HUES64 (cell line): ENCODE results near the gene ZNF484.
"Not testable (repeated sequence)": the region's sequence is repeated elsewhere in the genome, so short reads cannot be mapped to it uniquely, and the experiment has no call there.

ENCODE experiments used
- H3K27ac ChIP-seq: 2 replicates; pipeline ENCODE4 v1.7.0; 2013; ENCODE audit warnings: low read depth, low read length, inconsistent platforms
- H3K27me3 ChIP-seq: 2 replicates; pipeline ENCODE4 v1.6.1; 2013; ENCODE audit warnings: mild to moderate bottlenecking, low read length; ENCODE audit not compliant: insufficient read depth
- H3K36me3 ChIP-seq: 2 replicates; pipeline ENCODE4 v1.6.1; 2013; ENCODE audit warnings: mild to moderate bottlenecking, low read length; ENCODE audit not compliant: insufficient read depth
- H3K4me1 ChIP-seq: 2 replicates; pipeline ENCODE4 v1.6.1; 2013; ENCODE audit warnings: mild to moderate bottlenecking, low read length, moderate library complexity; ENCODE audit not compliant: insufficient read depth
- H3K4me3 ChIP-seq: 2 replicates; pipeline ENCODE4 v1.5.1; 2013; ENCODE audit warnings: mild to moderate bottlenecking, low read length, moderate library complexity
- H3K9ac ChIP-seq: 2 replicates; pipeline ENCODE4 v1.6.1; 2013; ENCODE audit warnings: mild to moderate bottlenecking, low read depth, low read length
- H3K9me3 ChIP-seq: 2 replicates; pipeline ENCODE4 v1.6.1; 2013; ENCODE audit warnings: low read depth, low read length; ENCODE audit not compliant: insufficient read depth
- WGBS: fragments of 150-250, 120-280 bp; methylation state at CpG from one replicate; pipeline ENCODE4 v1.1.7; 2013; ENCODE audit warnings: missing lambda C conversion rate; 5-methylcytosine and 5-hydroxymethylcytosine counted together

ZNF484 gene

GRCh38 chr9:92892276-92892675 lies 14.4 kb upstream of the ZNF484 start:
- not testable (repeated sequence) for H3K9me3 ChIP-seq, H3K9ac ChIP-seq, H3K27ac ChIP-seq, H3K36me3 ChIP-seq, H3K4me3 ChIP-seq, H3K27me3 ChIP-seq
- H3K4me1 ChIP-seq: peaks cover 13% of the 10 kb centered on the region; the same call in 1 of the 2 replicates
- 91% methylated on average over 4 of the region's 4 CpGs for WGBS

- H3K9me3 ChIP-seq: no peaks in the 10 kb centered on the region
- peaks cover 13% of the 10 kb centered on the region; the same call in 1 of the 2 replicates for H3K4me1 ChIP-seq
- no peak overlapping the region for H3K4me3 ChIP-seq
- H3K9ac ChIP-seq: no peak overlapping the region
- H3K36me3 ChIP-seq: no peaks in the 10 kb centered on the region
- 37% methylated on average over 2 of the region's 2 CpGs for WGBS
- no peaks in the 10 kb centered on the region; the same call in 1 of the 2 replicates for H3K27me3 ChIP-seq
- H3K27ac ChIP-seq: no peak overlapping the region
These were observed 12.9 kb upstream of the ZNF484 start for GRCh38 chr9:92890761-92891160.

GRCh38 chr9:92887880-92888338 lies 10.1 kb upstream of the ZNF484 start:
- no peak overlapping the region for H3K9ac ChIP-seq
- 95% methylated on average over 5 of the region's 5 CpGs for WGBS

GRCh38 chr9:92886846-92887610 lies 9.2 kb upstream of the ZNF484 start:
- 97% methylated on average over 8 of the region's 8 CpGs for WGBS
- H3K4me1 ChIP-seq: peaks cover 26% of the 10 kb centered on the region; the same call in 1 of the 2 replicates
- not testable (repeated sequence) for H3K9me3 ChIP-seq, H3K36me3 ChIP-seq, H3K4me3 ChIP-seq, H3K27me3 ChIP-seq, H3K27ac ChIP-seq, H3K9ac ChIP-seq

More at GRCh38 chr9:92887880-92888338, 10.1 kb upstream of the ZNF484 start:
- Histone ChIP-seq H3K4me1 (peaks cover 21% of the 10 kb centered on the region; the same call in 1 of the 2 replicates), H3K27me3 (no peaks in the 10 kb centered on the region; the same call in 1 of the 2 replicates), H3K36me3 (no peaks in the 10 kb centered on the region), H3K9me3 (no peaks in the 10 kb centered on the region), H3K4me3 (no peak overlapping the region), H3K27ac (no peak overlapping the region)

GRCh38 chr9:92883666-92884405 lies 6.0 kb upstream of the ZNF484 start:
- not testable (repeated sequence) for H3K9me3 ChIP-seq, H3K27me3 ChIP-seq, H3K36me3 ChIP-seq, H3K4me3 ChIP-seq, H3K9ac ChIP-seq, H3K27ac ChIP-seq
- H3K4me1 ChIP-seq: peaks cover 12% of the 10 kb centered on the region; the same call in 1 of the 2 replicates
- 59% methylated on average over 13 of the region's 15 CpGs for WGBS

- Histone ChIP-seq H3K4me1 (peaks cover 16% of the 10 kb centered on the region), H3K27me3 (no peaks in the 10 kb centered on the region; the same call in 1 of the 2 replicates), H3K36me3 (no peaks in the 10 kb centered on the region), H3K9ac (no peak overlapping the region), H3K27ac (no peak overlapping the region), H3K9me3 (no peaks in the 10 kb centered on the region), H3K4me3 (no peak overlapping the region)
- WGBS: 12% methylated on average over 3 of the region's 5 CpGs
These were observed 4.4 kb upstream of the ZNF484 start for GRCh38 chr9:92882276-92882675.

- Histone ChIP-seq H3K9ac (no peak overlapping the region), H3K27ac (no peak overlapping the region), H3K27me3 (no peaks in the 10 kb centered on the region), H3K9me3 (no peaks in the 10 kb centered on the region), H3K4me1 (peaks cover 14% of the 10 kb centered on the region), H3K4me3 (no peak overlapping the region), H3K36me3 (peaks cover 4% of the 10 kb centered on the region; the same call in 1 of the 2 replicates)
- WGBS: no CpG with 5 or more reads among the region's 1 CpG
These were observed 2.5 kb downstream of the ZNF484 start for GRCh38 chr9:92875373-92875772.

- Histone ChIP-seq H3K36me3 (peaks cover 17% of the 10 kb centered on the region), H3K27me3 (no peaks in the 10 kb centered on the region), H3K9me3 (no peaks in the 10 kb centered on the region), H3K9ac (no peak overlapping the region), H3K4me3 (no peak overlapping the region), H3K4me1 (peaks cover 19% of the 10 kb centered on the region; the same call in 1 of the 2 replicates), H3K27ac (no peak overlapping the region)
- WGBS: 100% methylated on average over 2 of the region's 2 CpGs
These were observed 7.5 kb downstream of the ZNF484 start for GRCh38 chr9:92870289-92870688.

GRCh38 chr9:92866600-92866999 lies 11.2 kb downstream of the ZNF484 start:
- 97% methylated on average over 2 of the region's 2 CpGs for WGBS
- Histone ChIP-seq H3K36me3 (peaks cover 13% of the 10 kb centered on the region), H3K4me1 (peaks cover 11% of the 10 kb centered on the region; the same call in 1 of the 2 replicates)
- H3K27me3 ChIP-seq, H3K27ac ChIP-seq, H3K4me3 ChIP-seq, H3K9me3 ChIP-seq, H3K9ac ChIP-seq: not testable (repeated sequence)

GRCh38 chr9:92864152-92864551 lies 13.7 kb downstream of the ZNF484 start:
- Histone ChIP-seq H3K9me3 (peaks cover 6% of the 10 kb centered on the region; the same call in 1 of the 2 replicates), H3K9ac (no peak overlapping the region), H3K27me3 (no peaks in the 10 kb centered on the region), H3K27ac (no peak overlapping the region), H3K4me1 (peaks cover 8% of the 10 kb centered on the region; the same call in 1 of the 2 replicates), H3K36me3 (peaks cover 31% of the 10 kb centered on the region), H3K4me3 (no peak overlapping the region)
- 61% methylated on average over 4 of the region's 5 CpGs for WGBS

- Histone ChIP-seq H3K36me3 (peaks cover 26% of the 10 kb centered on the region), H3K4me1 (no peaks in the 10 kb centered on the region), H3K9me3 (peaks cover 6% of the 10 kb centered on the region; the same call in 1 of the 2 replicates), H3K27me3 (no peaks in the 10 kb centered on the region), H3K27ac (no peak overlapping the region), H3K4me3 (no peak overlapping the region), H3K9ac (no peak overlapping the region)
- WGBS: 100% methylated on average over 1 of the region's 1 CpG
These were observed 17.0 kb downstream of the ZNF484 start for GRCh38 chr9:92860867-92861266.
